Ramos (cell line): Measurements from ENCODE around the gene CANT1.
"Not testable (repeated sequence)": the region's sequence is repeated elsewhere in the genome, so short reads cannot be mapped to it uniquely, and the experiment has no call there.

Experiments used
- in situ Hi-C: fragments of 300-500 bp; cut with MboI; formaldehyde crosslinking; loops from one replicate; pipeline ENCODE4 v1.14.3; 2022; ENCODE audit warnings: low sequenced_read_pairs; ENCODE audit not compliant: unreplicated experiment

CANT1 gene

DNA sequence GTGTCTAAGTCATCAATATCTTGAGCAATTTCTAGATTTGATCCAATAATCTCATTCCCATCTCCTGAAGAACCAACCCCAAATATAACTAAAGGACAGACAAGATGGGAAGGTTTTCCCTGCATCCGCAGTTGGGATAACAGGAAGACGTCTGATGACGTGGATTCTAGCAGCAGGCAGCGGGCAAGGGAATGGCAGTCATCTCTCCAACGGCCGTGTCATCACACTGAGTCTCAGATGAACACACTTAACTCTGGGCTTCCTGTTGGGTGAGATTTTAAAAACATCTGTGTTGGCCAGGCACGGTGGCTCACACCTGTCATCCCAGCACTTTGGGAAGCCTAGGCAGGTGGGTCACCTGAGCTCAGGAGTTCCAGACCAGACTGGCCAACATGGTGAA lies 63.4 kb downstream of the CANT1 start:
- in situ Hi-C loops: no loop called here

DNA sequence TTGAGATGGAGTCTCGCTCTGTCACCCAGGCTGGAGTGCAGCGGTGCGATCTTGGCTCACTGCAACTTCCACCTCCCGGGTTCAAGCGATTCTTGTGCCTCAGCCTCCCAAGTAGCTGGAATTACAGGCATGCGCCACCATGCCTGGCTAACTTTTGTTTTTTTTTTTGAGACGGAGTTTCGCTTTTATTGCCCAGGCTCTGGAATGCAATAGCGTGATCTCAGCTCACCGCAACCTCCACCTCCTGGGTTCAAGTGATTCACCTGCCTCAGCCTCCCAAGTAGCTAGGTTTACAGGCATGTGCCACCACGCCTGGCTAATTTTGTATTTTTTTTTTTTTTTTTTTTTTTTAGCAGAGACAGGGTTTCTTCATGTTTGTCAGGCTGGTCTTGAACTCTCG lies 64.1 kb downstream of the CANT1 start:
- in situ Hi-C loops: not testable (repeated sequence)

DNA sequence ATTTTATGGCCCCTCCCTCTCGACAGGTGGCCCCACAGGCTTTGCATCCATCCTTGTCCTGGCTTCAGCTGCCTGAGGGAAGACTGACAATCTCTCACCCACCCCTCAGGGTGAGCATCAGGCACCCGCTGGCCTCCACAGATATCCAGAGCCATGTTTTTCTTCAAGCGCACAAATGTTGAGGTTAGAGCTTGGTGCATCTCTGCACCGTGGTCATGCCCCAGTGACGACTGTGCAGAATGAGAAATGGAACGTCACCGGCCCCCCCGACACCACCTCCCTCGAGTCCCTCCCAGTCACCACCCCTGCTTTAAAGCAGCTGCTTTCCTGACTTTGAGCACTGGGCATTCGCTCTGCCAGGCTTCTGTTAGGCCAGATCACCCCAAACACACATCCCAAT lies 64.6 kb downstream of the CANT1 start:
- in situ Hi-C loops: no loop called here

DNA sequence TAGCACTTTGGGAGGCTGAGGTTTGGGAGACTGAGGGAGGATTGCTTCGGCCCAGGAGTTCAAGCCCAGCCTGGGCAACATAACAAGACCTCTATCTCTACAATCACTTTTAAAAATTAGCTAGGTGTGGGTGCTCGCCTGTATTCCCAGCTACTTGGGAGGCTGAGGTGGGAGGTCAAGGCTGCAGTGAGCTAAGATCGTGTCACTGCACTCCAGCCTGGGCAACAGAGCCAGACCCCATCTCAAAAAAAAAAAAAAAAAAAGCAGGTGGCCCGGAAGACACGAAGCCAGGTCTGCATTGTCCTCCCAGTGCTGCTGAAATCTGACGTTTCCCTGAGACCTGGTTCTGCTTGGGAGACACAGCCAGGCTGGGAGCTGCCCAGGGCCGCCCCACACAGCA lies 65.5 kb downstream of the CANT1 start:
- in situ Hi-C loops: no loop called here
